Esophagus squamous epithelium (tissue), 5 donors: ENCODE measurements around the gene TFCP2. TPM values are rescaled to one million over a fixed set of nuclear protein-coding genes. Genes with fewer than 3 reads are reported as not detected.

ENCODE experiments used
- DNase-seq: peaks from one replicate; lab custom pipeline; 2025; lab: John Stamatoyannopoulos, UW
- H3K27ac ChIP-seq, 4 donors: fragments of 200-600 bp; sonication (generic); one replicate each; pipeline ENCODE4 v1.5.1; 2016 to 2019; ENCODE audit warnings: mild to moderate bottlenecking in 1 of 4
- H3K27me3 ChIP-seq, 4 donors: fragments of 200-600 bp; sonication (generic); 1 replicate in 3 of 4; 2 replicates in 1 of 4; pipeline versions ENCODE4 v1.5.1 to v1.6.0; 2017 to 2021; ENCODE audit warnings: antibody characterized with exemption in 1 of 4
- H3K36me3 ChIP-seq, 3 donors: fragments of 200-600 bp; sonication (generic); one replicate each; pipeline ENCODE4 v1.5.1; 2016 to 2019
- H3K4me1 ChIP-seq, 3 donors: fragments of 200-600 bp; sonication (generic); one replicate each; pipeline ENCODE4 v1.5.1; 2017 to 2019
- H3K4me3 ChIP-seq, 4 donors: fragments of 200-600 bp; sonication (generic); 1 replicate in 3 of 4; 2 replicates in 1 of 4; pipeline ENCODE4 v1.5.1; 2016 to 2019; ENCODE audit warnings: mild to moderate bottlenecking in 2 of 4, moderate library complexity in 1 of 4
- H3K9me3 ChIP-seq, 3 donors: fragments of 200-600 bp; sonication (generic); one replicate each; pipeline ENCODE4 v1.5.1; 2016 to 2019
- CTCF ChIP-seq, 6 experiments: fragments of 450-650 bp in 4 of 6; fragments of 200-600 bp in 2 of 6; sonication (generic) in 2 of 6; IDR thresholded peaks; one replicate each; pipeline ENCODE4 v1.5.1; 2016 to 2019; ENCODE audit warnings: antibody characterized with exemption in 6 of 6, mild to moderate bottlenecking in 4 of 6, moderate library complexity in 4 of 6
- POLR2A ChIP-seq, 4 donors: fragments of 450-650 bp; IDR thresholded peaks; one replicate each; pipeline ENCODE4 v1.6.1; 2017; ENCODE audit warnings: antibody characterized with exemption in 4 of 4, mild to moderate bottlenecking in 4 of 4, moderate library complexity in 3 of 4
- WGBS, 2 donors: methylation state at CpG; one replicate each; pipeline ENCODE4 v1.1.5; 2018; 5-methylcytosine and 5-hydroxymethylcytosine counted together
- intact Hi-C: fragments of 100-400 bp; cut with DNase I; formaldehyde crosslinking; loops from one replicate; pipeline ENCODE4 v1.15.0; 2022
- total RNA-seq, 4 donors: library from RNA; depleted of rRNA; stranded (reverse); fragments of >200 nt; gene quantifications; one replicate each; pipeline ENCODE4 v1.1.0, GENCODE V29; 2016
- donor health status: DM: yes; HTN: yes; CAD: no.

Gene TFCP2
- total RNA-seq, 4 donors from 2014 or later, result 10.8 to 12.0 (median 11.7) TPM

GRCh38 chr12:51163795-51164194, 9.1 kb downstream of the TFCP2 start:
- H3K4me3 ChIP-seq, result no peak overlapping the region
- intact Hi-C loops, result no loop called here
- peaks cover 0 to 4% (median 0%) of the 10 kb centered on the region in 3 donors for H3K4me1 ChIP-seq
- TF ChIP-seq POLR2A (IDR thresholded peaks at IDR 0.05) (no peak), CTCF (IDR thresholded peaks at IDR 0.05) (no peak)
- H3K27me3 ChIP-seq, result no peaks in the 10 kb centered on the region
- H3K27ac ChIP-seq, result no peak overlapping the region
- peaks cover 0 to 12% (median 0%) of the 10 kb centered on the region in 3 donors for H3K36me3 ChIP-seq
- DNase-seq, result no peak
- no peaks in the 10 kb centered on the region for H3K9me3 ChIP-seq
- WGBS, 2 donors, result 76 to 83% methylated on average over 3 of the region's 3 CpGs

- DNase-seq, result no peak
- WGBS, 2 donors, result 94 to 98% methylated on average over 6 of the region's 6 CpGs
- Histone ChIP-seq H3K9me3 (no peaks in the 10 kb centered on the region), H3K36me3 (peaks cover 0 to 12% (median 0%) of the 10 kb centered on the region in 3 donors), H3K4me1 (peaks cover 0 to 4% (median 0%) of the 10 kb centered on the region in 3 donors), H3K4me3 (no peak overlapping the region), H3K27ac (no peak overlapping the region), H3K27me3 (no peaks in the 10 kb centered on the region)
- intact Hi-C loops, result no loop called here
- no peak for TF ChIP-seq POLR2A (IDR thresholded peaks at IDR 0.05)
- no peak for TF ChIP-seq CTCF (IDR thresholded peaks at IDR 0.05)
Measured at GRCh38 chr12:51162217-51162616, 10.7 kb downstream of the TFCP2 start.

- 71 to 73% methylated on average over 8 of the region's 8 CpGs for WGBS, 2 donors
- Histone ChIP-seq H3K36me3 (peaks cover 0 to 12% (median 0%) of the 10 kb centered on the region in 3 donors), H3K27ac (no peak overlapping the region), H3K27me3 (no peaks in the 10 kb centered on the region), H3K9me3 (no peaks in the 10 kb centered on the region), H3K4me3 (no peak overlapping the region), H3K4me1 (peaks cover 0 to 4% (median 0%) of the 10 kb centered on the region in 3 donors)
- intact Hi-C loops, result no loop called here
- DNase-seq, result no peak
- no peak for TF ChIP-seq CTCF (IDR thresholded peaks at IDR 0.05)
- TF ChIP-seq POLR2A (IDR thresholded peaks at IDR 0.05), result no peak
Measured at GRCh38 chr12:51160814-51161459, 12.0 kb downstream of the TFCP2 start.

- Histone ChIP-seq H3K36me3 (no peaks in the 10 kb centered on the region), H3K9me3 (no peaks in the 10 kb centered on the region), H3K4me1 (peaks cover 0 to 4% (median 0%) of the 10 kb centered on the region in 3 donors), H3K27me3 (no peaks in the 10 kb centered on the region), H3K27ac (no peak overlapping the region), H3K4me3 (no peak overlapping the region)
- DNase-seq, result no peak
- no peak for TF ChIP-seq POLR2A (IDR thresholded peaks at IDR 0.05)
- no peak for TF ChIP-seq CTCF (IDR thresholded peaks at IDR 0.05)
- intact Hi-C loops, result no loop called here
- 95 to 97% methylated on average over 3 of the region's 3 CpGs for WGBS, 2 donors
Measured at GRCh38 chr12:51156245-51156765, 16.6 kb downstream of the TFCP2 start.

- no peaks in the 10 kb centered on the region for H3K36me3 ChIP-seq
- intact Hi-C loops, result no loop called here
- H3K4me3 ChIP-seq, result no peak overlapping the region
- no peaks in the 10 kb centered on the region for H3K27me3 ChIP-seq
- H3K9me3 ChIP-seq, result no peaks in the 10 kb centered on the region
- no peak for TF ChIP-seq CTCF (IDR thresholded peaks at IDR 0.05)
- DNase-seq, result no peak
- WGBS, 2 donors, result 86 to 96% methylated on average over 1 of the region's 1 CpG
- no peak overlapping the region for H3K27ac ChIP-seq
- no peaks in the 10 kb centered on the region for H3K4me1 ChIP-seq
Measured at GRCh38 chr12:51152953-51153352, 20.0 kb downstream of the TFCP2 start.
